HG02588 (cell line): Measurements from ENCODE around the gene UTP15.

Experiments
- ATAC-seq: cut with Tn5 transposase; IDR thresholded peaks from one replicate; pipeline ENCODE4 v1.9.1; 2021; ENCODE audit warnings: mild to moderate bottlenecking, moderate library complexity; ENCODE audit not compliant: unreplicated experiment

The UTP15 gene

GRCh38 chr5:73565139-73565968 is at the start of gene UTP15, which contains the start of gene ANKRA2:
UTP15 (plus strand) TSS chr5:73565743; CDS start chr5:73567345, 1,602 bp downstream.
ANKRA2 (minus strand) TSS chr5:73565639; CDS start chr5:73562881, 2,758 bp downstream.
- ATAC-seq: peak; percentile 97

- ATAC-seq: peak; percentile 93
These were observed 45.8 kb upstream of the UTP15 start for GRCh38 chr5:73519531-73520283.

GRCh38 chr5:73522989-73523388 is 42.6 kb upstream of the UTP15 start:
- no peak for ATAC-seq

- no peak for ATAC-seq
These were observed 41.7 kb upstream of the UTP15 start for GRCh38 chr5:73523861-73524260.

GRCh38 chr5:73525606-73526203 is 39.8 kb upstream of the UTP15 start:
- ATAC-seq: no peak

- no peak for ATAC-seq
These were observed 37.3 kb upstream of the UTP15 start for GRCh38 chr5:73528248-73528647.

- no peak for ATAC-seq
These were observed 36.5 kb upstream of the UTP15 start for GRCh38 chr5:73529081-73529480.

- no peak for ATAC-seq
These were observed 34.2 kb upstream of the UTP15 start for GRCh38 chr5:73531356-73531755.

GRCh38 chr5:73532195-73532594 is 33.3 kb upstream of the UTP15 start:
- no peak for ATAC-seq

- no peak for ATAC-seq
These were observed 31.4 kb upstream of the UTP15 start for GRCh38 chr5:73534011-73534644.

GRCh38 chr5:73534971-73535370 is 30.6 kb upstream of the UTP15 start:
- no peak for ATAC-seq

- ATAC-seq: no peak
These were observed 25.8 kb upstream of the UTP15 start for GRCh38 chr5:73539730-73540129.

- no peak for ATAC-seq
These were observed 25.4 kb upstream of the UTP15 start for GRCh38 chr5:73540192-73540591.

- no peak for ATAC-seq
These were observed 23.5 kb upstream of the UTP15 start for GRCh38 chr5:73542020-73542419.

GRCh38 chr5:73544429-73545402 is 20.8 kb upstream of the UTP15 start:
- no peak for ATAC-seq

GRCh38 chr5:73545403-73545779 is 20.2 kb upstream of the UTP15 start:
- ATAC-seq: no peak

- ATAC-seq: no peak
These were observed 15.5 kb upstream of the UTP15 start for GRCh38 chr5:73550016-73550415.

GRCh38 chr5:73552642-73553041 is 12.9 kb upstream of the UTP15 start:
- ATAC-seq: no peak

GRCh38 chr5:73558950-73559349 is 6.6 kb upstream of the UTP15 start:
- ATAC-seq: no peak

GRCh38 chr5:73564018-73564417 is 1.5 kb upstream of the UTP15 start:
- no peak for ATAC-seq
